Measurements from ENCODE around the gene TAF4. TPM values are rescaled to one million over a fixed set of nuclear protein-coding genes. Genes with fewer than 3 reads are reported as not detected.

TAF4 gene
- total and polyA plus RNA-seq, 2 donors (not counting 1 experiment from before 2014, with no cell fraction given), result 2.6 to 3.0 TPM

DNA sequence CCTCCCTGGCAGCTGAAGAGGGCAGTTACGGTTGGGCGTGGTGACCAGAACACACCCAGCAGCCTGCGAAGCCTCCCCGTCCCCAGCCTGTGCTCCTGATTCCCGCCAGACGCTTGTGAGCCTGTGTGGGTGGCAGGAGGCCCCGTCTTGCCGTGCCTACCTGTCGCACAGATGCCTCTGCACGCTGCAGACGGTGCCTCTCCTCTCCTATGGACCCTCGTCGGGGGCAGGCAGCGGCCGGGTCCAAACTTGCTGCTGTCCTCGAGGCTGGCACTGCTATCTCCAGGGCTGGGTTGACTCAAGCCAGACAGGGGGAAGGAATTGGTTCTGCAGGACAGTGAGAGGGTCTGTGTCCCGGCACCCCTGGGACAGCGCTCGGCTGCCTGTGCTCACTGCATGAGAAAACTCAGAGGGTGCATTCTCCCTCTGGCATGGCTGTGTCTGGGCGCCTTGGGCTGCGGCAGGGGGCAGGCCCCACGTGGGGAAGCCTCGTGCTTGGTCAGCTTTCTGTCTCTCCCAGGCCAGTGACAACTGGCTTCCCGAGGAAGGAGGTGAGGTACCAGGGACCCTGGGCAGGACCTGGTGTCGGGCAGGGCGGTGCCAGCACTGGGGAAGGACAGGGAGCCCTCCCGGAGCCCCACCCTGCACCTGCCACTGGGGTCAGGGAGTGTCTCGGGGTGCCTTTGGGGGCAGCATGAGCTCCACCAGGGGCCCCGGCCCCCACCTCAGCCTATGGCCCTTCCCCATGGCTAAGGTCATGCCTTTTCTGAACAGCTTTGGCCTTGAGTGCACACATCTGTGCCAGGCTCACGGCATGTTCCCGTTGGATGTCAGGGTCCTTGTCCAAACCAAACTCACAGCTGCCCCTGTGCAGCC, 127.5 kb downstream of the TAF4 start:
- Histone ChIP-seq H3K27me3 (ENCODE audit: control insufficient read depth, insufficient read depth, low read length) (no peaks in the 10 kb centered on the region), H3K36me3 (ENCODE audit: control insufficient read depth, insufficient read depth, low read length) (no peaks in the 10 kb centered on the region), H4K20me1 (ENCODE audit: control insufficient read depth, extremely low read depth, insufficient read depth, low read length) (no peaks in the 10 kb centered on the region), H3K4me3 (replicated peaks in 1 of 4; ENCODE audit: control extremely low read depth in 1 of 4, insufficient read depth in 1 of 4, low read depth in 3 of 4, low read length in 4 of 4) (no peak overlapping the region), H3K27ac (ENCODE audit: insufficient read depth, low read length) (no peak overlapping the region), H3K9me3 (ENCODE audit: control insufficient read depth, insufficient read depth, low read depth, low read length) (no peaks in the 10 kb centered on the region), H3K4me2 (ENCODE audit: extremely low read depth, insufficient read depth, low read length) (no peak overlapping the region), H3K4me1 (ENCODE audit: control insufficient read depth, extremely low read depth, insufficient read depth, low read length) (no peaks in the 10 kb centered on the region), H3K79me2 (ENCODE audit: control insufficient read depth, insufficient read depth, low read length) (no peaks in the 10 kb centered on the region), H3K9ac (ENCODE audit: insufficient read depth, low read length) (no peak overlapping the region), H2AFZ (ENCODE audit: low read length) (no peak overlapping the region)
- TF ChIP-seq EZH2 (IDR thresholded peaks at IDR 0.05; ENCODE audit: low read length, missing control alignments), result no peak
- TF ChIP-seq, protein P1, sequence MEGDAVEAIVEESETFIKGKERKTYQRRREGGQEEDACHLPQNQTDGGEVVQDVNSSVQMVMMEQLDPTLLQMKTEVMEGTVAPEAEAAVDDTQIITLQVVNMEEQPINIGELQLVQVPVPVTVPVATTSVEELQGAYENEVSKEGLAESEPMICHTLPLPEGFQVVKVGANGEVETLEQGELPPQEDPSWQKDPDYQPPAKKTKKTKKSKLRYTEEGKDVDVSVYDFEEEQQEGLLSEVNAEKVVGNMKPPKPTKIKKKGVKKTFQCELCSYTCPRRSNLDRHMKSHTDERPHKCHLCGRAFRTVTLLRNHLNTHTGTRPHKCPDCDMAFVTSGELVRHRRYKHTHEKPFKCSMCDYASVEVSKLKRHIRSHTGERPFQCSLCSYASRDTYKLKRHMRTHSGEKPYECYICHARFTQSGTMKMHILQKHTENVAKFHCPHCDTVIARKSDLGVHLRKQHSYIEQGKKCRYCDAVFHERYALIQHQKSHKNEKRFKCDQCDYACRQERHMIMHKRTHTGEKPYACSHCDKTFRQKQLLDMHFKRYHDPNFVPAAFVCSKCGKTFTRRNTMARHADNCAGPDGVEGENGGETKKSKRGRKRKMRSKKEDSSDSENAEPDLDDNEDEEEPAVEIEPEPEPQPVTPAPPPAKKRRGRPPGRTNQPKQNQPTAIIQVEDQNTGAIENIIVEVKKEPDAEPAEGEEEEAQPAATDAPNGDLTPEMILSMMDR (conservative IDR thresholded peaks at IDR 0.05 in 1 of 2, IDR thresholded peaks at IDR 0.05 in 1 of 2; ENCODE audit: low read depth in 1 of 2, low read length in 2 of 2), result no peak
- DNase-seq (ENCODE audit: low read depth in 2 of 2), result no peak

DNA sequence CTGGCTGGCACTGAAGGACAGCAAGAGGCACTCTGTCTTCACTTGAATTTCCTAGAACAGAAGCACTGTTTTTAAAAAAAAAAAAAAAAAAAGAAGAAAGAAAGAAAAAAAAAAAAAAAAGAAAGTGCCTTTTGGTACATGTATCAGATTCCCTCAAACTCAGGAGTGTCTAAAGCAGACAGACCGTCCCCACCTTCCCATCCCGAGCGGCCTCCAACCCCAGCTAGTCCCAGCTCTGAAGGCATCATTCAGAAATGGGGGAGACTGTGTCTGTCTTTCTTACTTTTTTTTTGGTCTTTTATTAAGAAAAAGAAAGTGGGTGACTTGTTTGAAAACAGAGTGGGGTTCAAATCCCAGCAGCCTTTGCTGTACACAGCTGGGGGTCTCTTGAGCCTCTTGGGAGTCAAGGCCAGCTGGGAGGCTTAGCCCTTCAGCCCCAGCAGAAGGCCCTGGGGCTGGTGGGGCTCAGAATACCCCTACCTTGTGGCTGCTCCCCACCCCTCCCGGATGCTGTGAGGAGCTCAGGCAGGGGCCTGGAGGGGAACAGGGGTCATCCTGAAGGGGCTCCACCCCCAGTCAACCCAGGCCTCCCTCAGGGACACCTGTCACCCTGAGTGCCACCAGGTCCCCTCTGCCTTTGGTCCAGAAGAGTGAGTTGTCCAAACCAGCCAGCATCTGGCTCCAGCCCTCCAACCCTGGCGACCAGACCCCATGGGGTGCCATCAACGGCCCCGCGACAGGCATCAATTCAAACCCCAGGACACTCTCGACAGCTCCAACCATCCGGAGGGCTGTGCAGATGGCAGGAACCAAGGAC, 128.3 kb downstream of the TAF4 start:
- Histone ChIP-seq H3K4me3 (replicated peaks in 1 of 4; ENCODE audit: control extremely low read depth in 1 of 4, insufficient read depth in 1 of 4, low read depth in 3 of 4, low read length in 4 of 4) (no peak overlapping the region), H2AFZ (ENCODE audit: low read length) (no peak overlapping the region), H3K4me1 (ENCODE audit: control insufficient read depth, extremely low read depth, insufficient read depth, low read length) (no peaks in the 10 kb centered on the region), H3K4me2 (ENCODE audit: extremely low read depth, insufficient read depth, low read length) (no peak overlapping the region), H3K79me2 (ENCODE audit: control insufficient read depth, insufficient read depth, low read length) (no peaks in the 10 kb centered on the region), H3K27ac (ENCODE audit: insufficient read depth, low read length) (no peak overlapping the region), H3K36me3 (ENCODE audit: control insufficient read depth, insufficient read depth, low read length) (no peaks in the 10 kb centered on the region), H3K27me3 (ENCODE audit: control insufficient read depth, insufficient read depth, low read length) (no peaks in the 10 kb centered on the region), H3K9ac (ENCODE audit: insufficient read depth, low read length) (no peak overlapping the region), H3K9me3 (ENCODE audit: control insufficient read depth, insufficient read depth, low read depth, low read length) (no peaks in the 10 kb centered on the region), H4K20me1 (ENCODE audit: control insufficient read depth, extremely low read depth, insufficient read depth, low read length) (no peaks in the 10 kb centered on the region)
- no peak for DNase-seq (ENCODE audit: low read depth in 2 of 2)
- TF ChIP-seq EZH2 (IDR thresholded peaks at IDR 0.05; ENCODE audit: low read length, missing control alignments), result no peak
- TF ChIP-seq, protein P1 (conservative IDR thresholded peaks at IDR 0.05 in 1 of 2, IDR thresholded peaks at IDR 0.05 in 1 of 2; ENCODE audit: low read depth in 1 of 2, low read length in 2 of 2), result no peak

DNA sequence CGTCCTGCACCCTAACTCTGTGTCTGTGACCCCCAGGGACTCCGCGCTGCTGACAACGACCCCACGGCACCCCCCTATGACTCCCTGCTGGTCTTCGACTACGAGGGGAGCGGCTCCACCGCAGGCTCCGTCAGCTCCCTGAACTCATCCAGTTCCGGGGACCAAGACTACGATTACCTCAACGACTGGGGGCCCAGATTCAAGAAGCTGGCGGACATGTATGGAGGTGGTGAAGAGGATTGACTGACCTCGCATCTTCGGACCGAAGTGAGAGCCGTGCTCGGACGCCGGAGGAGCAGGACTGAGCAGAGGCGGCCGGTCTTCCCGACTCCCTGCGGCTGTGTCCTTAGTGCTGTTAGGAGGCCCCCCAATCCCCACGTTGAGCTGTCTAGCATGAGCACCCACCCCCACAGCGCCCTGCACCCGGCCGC, 129.0 kb downstream of the TAF4 start:
- Histone ChIP-seq H3K79me2 (ENCODE audit: control insufficient read depth, insufficient read depth, low read length) (no peaks in the 10 kb centered on the region), H3K9me3 (ENCODE audit: control insufficient read depth, insufficient read depth, low read depth, low read length) (no peaks in the 10 kb centered on the region), H3K9ac (ENCODE audit: insufficient read depth, low read length) (no peak overlapping the region), H3K4me2 (ENCODE audit: extremely low read depth, insufficient read depth, low read length) (no peak overlapping the region), H3K4me1 (ENCODE audit: control insufficient read depth, extremely low read depth, insufficient read depth, low read length) (no peaks in the 10 kb centered on the region), H3K36me3 (ENCODE audit: control insufficient read depth, insufficient read depth, low read length) (no peaks in the 10 kb centered on the region), H4K20me1 (ENCODE audit: control insufficient read depth, extremely low read depth, insufficient read depth, low read length) (no peaks in the 10 kb centered on the region), H3K27ac (ENCODE audit: insufficient read depth, low read length) (no peak overlapping the region), H3K27me3 (ENCODE audit: control insufficient read depth, insufficient read depth, low read length) (no peaks in the 10 kb centered on the region), H3K4me3 (replicated peaks in 1 of 4; ENCODE audit: control extremely low read depth in 1 of 4, insufficient read depth in 1 of 4, low read depth in 3 of 4, low read length in 4 of 4) (no peak overlapping the region), H2AFZ (ENCODE audit: low read length) (no peak overlapping the region)
- TF ChIP-seq, protein P1 (conservative IDR thresholded peaks at IDR 0.05 in 1 of 2, IDR thresholded peaks at IDR 0.05 in 1 of 2; ENCODE audit: low read depth in 1 of 2, low read length in 2 of 2), result no peak
- TF ChIP-seq EZH2 (IDR thresholded peaks at IDR 0.05; ENCODE audit: low read length, missing control alignments), result no peak
- DNase-seq (ENCODE audit: low read depth in 2 of 2), result no peak

Data from fibroblast of lung (primary cell).